Hepatocyte (in vitro differentiated cells): ENCODE measurements around the gene DCAF10.

Source experiments
- CTCF ChIP-seq: fragments of 200-600 bp; sonication (generic); IDR thresholded peaks from 2 replicates; pipeline ENCODE4 v1.5.1; 2016; ENCODE audit warnings: antibody characterized with exemption, mild to moderate bottlenecking; ENCODE audit not compliant: poor library complexity
- EZH2 ChIP-seq: fragments of 200-600 bp; sonication (generic); IDR thresholded peaks from 2 replicates; pipeline ENCODE4 v1.6.1; 2016; ENCODE audit warnings: antibody characterized with exemption, mild to moderate bottlenecking, borderline replicate concordance
- EZH2phosphoT487 ChIP-seq: fragments of 200-600 bp; sonication (generic); IDR thresholded peaks from one replicate; pipeline ENCODE4 v1.6.1; 2018; ENCODE audit warnings: antibody characterized with exemption, mild to moderate bottlenecking, low read depth, moderate library complexity; ENCODE audit not compliant: unreplicated experiment, severe bottlenecking

- TF ChIP-seq CTCF (no peak), EZH2 (no peak), EZH2phosphoT487 (no peak)
Measured at GRCh38 chr9:37902796-37903646, 102.4 kb downstream of the DCAF10 start.
